Esophagus muscularis mucosa (tissue), 3 donors: ENCODE measurements around the gene TJP1.

Experiments used
- CTCF ChIP-seq, 3 experiments: fragments of 200-600 bp in 2 of 3; fragments of 450-650 bp in 1 of 3; sonication (generic) in 2 of 3; IDR thresholded peaks; one replicate each; pipeline ENCODE4 v1.5.1; 2017 to 2019; ENCODE audit warnings: antibody characterized with exemption in 3 of 3, mild to moderate bottlenecking in 2 of 3, moderate library complexity in 1 of 3
- POLR2A ChIP-seq: fragments of 450-650 bp; IDR thresholded peaks from one replicate; pipeline ENCODE4 v1.6.1; 2017; ENCODE audit warnings: antibody characterized with exemption, moderate library complexity, mild to moderate bottlenecking, low read depth
- POLR2AphosphoS5 ChIP-seq, 2 donors: sonication (generic); formaldehyde crosslinking; IDR thresholded peaks; one replicate each; pipeline ENCODE4 v1.6.1; 2017; ENCODE audit warnings: antibody characterized with exemption in 2 of 2

- TF ChIP-seq CTCF (IDR thresholded peaks at IDR 0.05) (no peak), POLR2AphosphoS5 (IDR thresholded peaks at IDR 0.05) (no peak), POLR2A (no peak)
Observed at GRCh38 chr15:29711531-29711930, 110.7 kb downstream of the TJP1 start.
